Measurements from ENCODE around the gene KRTAP6-2.

DNA sequence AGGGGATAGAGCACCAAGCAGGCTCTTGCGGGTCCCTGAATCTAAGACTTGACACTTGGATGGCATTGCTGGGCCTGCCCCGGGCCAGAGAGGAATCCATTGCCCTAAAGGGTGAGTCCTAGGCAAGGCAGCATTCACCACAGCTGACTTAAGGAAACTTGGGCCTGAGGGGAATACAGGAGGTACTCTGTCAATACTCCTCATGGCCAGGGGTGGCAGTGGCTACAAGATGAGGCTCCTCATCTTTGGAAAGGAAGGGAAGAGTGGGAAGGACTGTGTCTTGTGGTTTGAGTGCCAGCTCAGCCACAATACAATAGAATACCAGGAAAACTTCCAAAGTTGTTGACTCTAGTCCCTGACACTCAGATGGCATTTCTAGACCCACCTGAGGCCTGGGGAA lies 7.3 kb upstream of the KRTAP6-2 start:
- no peak for TF ChIP-seq CTCF (IDR thresholded peaks at IDR 0.05 in 4 of 5, conservative IDR thresholded peaks at IDR 0.05 in 1 of 5)
- no peak for TF ChIP-seq POLR2A (IDR thresholded peaks at IDR 0.05)
